T-cell (primary cell): ENCODE results near the gene MLN. TPM values are rescaled to one million over a fixed set of nuclear protein-coding genes. Genes with fewer than 3 reads are reported as not detected.

Source experiments
- ATAC-seq, 4 experiments: fragments of 200-7000 bp in 3 of 4; fragments of 150-1000 bp in 1 of 4; cut with Tn5 transposase; replicated peaks in 1 of 4; 1 replicate in 3 of 4; 2 replicates in 1 of 4; pipeline ENCODE4 v1.10.0; 2021; ENCODE audit warnings: moderate library complexity in 3 of 4, mild to moderate bottlenecking in 2 of 4, moderate number of reproducible peaks in 1 of 4
- CTCF ChIA-PET, 2 donors: fragments of 300-600 bp; sonication (Branson Sonifier 250); formaldehyde crosslinking; loops; one replicate each; lab custom pipeline; 2022; ENCODE audit warnings: antibody characterized with exemption in 2 of 2; lab: Charles Lee
- POLR2A ChIA-PET, 2 donors: fragments of 300-600 bp; sonication (Branson Sonifier 250); formaldehyde crosslinking; loops; one replicate each; lab custom pipeline; 2022; ENCODE audit warnings: antibody characterized with exemption in 2 of 2; lab: Charles Lee
- DNase-seq, 35 experiments: peaks; one replicate each; pipeline versions ENCODE4 v3.0.0 to v3.0.0-alpha.2; 2013 to 2023
- H3K27ac ChIP-seq: one replicate; pipeline ENCODE4 v1.5.1; 2013; ENCODE audit warnings: low read length
- H3K27me3 ChIP-seq, 2 experiments: replicated peaks in 1 of 2; 1 replicate in 1 of 2; 2 replicates in 1 of 2; pipeline versions ENCODE4 v1.6.1 to v1.7.0; 2013; ENCODE audit warnings: low read length in 1 of 2, mixed read lengths in 1 of 2; ENCODE audit not compliant: control insufficient read depth in 2 of 2, insufficient read depth in 2 of 2; ENCODE audit errors: extremely low read depth in 1 of 2
- H3K36me3 ChIP-seq, 2 donors: 1 replicate in 1 of 2; 2 replicates in 1 of 2; pipeline versions ENCODE4 v1.6.1 to v1.7.0; 2013; ENCODE audit warnings: low read length in 1 of 2; ENCODE audit not compliant: control insufficient read depth in 2 of 2, insufficient read depth in 1 of 2; ENCODE audit errors: extremely low read depth in 1 of 2
- H3K4me1 ChIP-seq, 2 experiments: 1 replicate in 1 of 2; 2 replicates in 1 of 2; pipeline versions ENCODE4 v1.6.1 to v1.7.0; 2013; ENCODE audit warnings: low read length in 2 of 2, mixed read lengths in 1 of 2; ENCODE audit not compliant: insufficient read depth in 2 of 2, control insufficient read depth in 1 of 2; ENCODE audit errors: extremely low read depth in 1 of 2
- H3K4me3 ChIP-seq, 2 donors: 1 replicate in 1 of 2; 2 replicates in 1 of 2; pipeline versions ENCODE4 v1.5.1 to v1.7.0; 2013; ENCODE audit warnings: mild to moderate bottlenecking in 2 of 2, low read length in 1 of 2, moderate library complexity in 1 of 2; ENCODE audit not compliant: control insufficient read depth in 1 of 2; ENCODE audit errors: extremely low read depth in 1 of 2
- H3K9me3 ChIP-seq: 2 replicates; pipeline ENCODE4 v1.7.0; 2013
- H3K27ac Mint-ChIP-seq, 2 donors: one replicate each; pipeline ENCODE4 v1.8.0; 2020 to 2021; ENCODE audit warnings: mild to moderate bottlenecking in 2 of 2, mixed read lengths in 2 of 2
- H3K27me3 Mint-ChIP-seq, 2 donors: one replicate each; pipeline ENCODE4 v1.8.0; 2021 to 2022; ENCODE audit warnings: mixed read lengths in 2 of 2
- H3K36me3 Mint-ChIP-seq: one replicate; pipeline ENCODE4 v1.8.0; 2021; ENCODE audit warnings: mixed read lengths
- H3K4me1 Mint-ChIP-seq, 3 donors: one replicate each; pipeline ENCODE4 v1.8.0; 2020 to 2022; ENCODE audit warnings: mixed read lengths in 3 of 3, mild to moderate bottlenecking in 1 of 3
- H3K4me3 Mint-ChIP-seq, 3 donors: one replicate each; pipeline ENCODE4 v1.8.0; 2020 to 2022; ENCODE audit warnings: mild to moderate bottlenecking in 3 of 3, mixed read lengths in 3 of 3, moderate library complexity in 3 of 3
- H3K9me3 Mint-ChIP-seq, 3 donors: one replicate each; pipeline ENCODE4 v1.8.0; 2020 to 2022; ENCODE audit warnings: mixed read lengths in 3 of 3
- WGBS: methylation state at CpG from one replicate; pipeline ENCODE4 v1.1.5; 2013; ENCODE audit warnings: missing lambda C conversion rate; ENCODE audit not compliant: insufficient coverage; 5-methylcytosine and 5-hydroxymethylcytosine counted together
- total RNA-seq, 35 experiments: library from RNA in 6 of 35; stranded (reverse) in 6 of 35; fragments of 120-200 nt in 1 of 35; gene quantifications; one replicate each; pipeline versions ENCODE4 v1.2.1 to v1.2.4 and lab custom pipeline; 2013 to 2026

The MLN gene
- not detected for total RNA-seq
- not detected for total RNA-seq (2013)
- total RNA-seq (lab: John Stamatoyannopoulos, UW) = 0 reads per million in 29 experiments

- no peaks in the 10 kb centered on the region for H3K36me3 ChIP-seq
- POLR2A ChIA-PET = interaction anchor here in 1 of 2 donors (0.6 kb wide), 1 partner anchor 266 kb away, joined by 3 read pairs; no protein-coding TSS in a partner anchor
- H3K9me3 ChIP-seq = no peaks in the 10 kb centered on the region
- Mint-ChIP-seq H3K36me3 (no peaks in the 10 kb centered on the region), H3K27ac (peak within 1 kb of the TSS in 1 of 2 donors; percentile 8), H3K4me3 (no peak within 1 kb of the TSS), H3K9me3 (no peaks in the 10 kb centered on the region), H3K4me1 (peaks cover 18 to 20% (median 19%) of the 10 kb centered on the region in 3 donors), H3K27me3 (peaks cover 15 to 36% of the 10 kb centered on the region in 2 donors)
- no peak within 1 kb of the TSS for H3K4me3 ChIP-seq
- H3K27ac ChIP-seq = no peak within 1 kb of the TSS
- peaks cover 2 to 65% of the 10 kb centered on the region in 2 experiments for H3K27me3 ChIP-seq
- ATAC-seq (no peak), DNase-seq (no peak)
- H3K4me1 ChIP-seq = peaks cover 3 to 14% of the 10 kb centered on the region in 2 experiments
- CTCF ChIA-PET = no interaction called here
- WGBS = 87% methylated on average over 8 of the region's 14 CpGs
These were observed at the start of gene MLN for GRCh38 chr6:33803571-33804053. MLN (minus strand) TSS chr6:33804003; CDS start chr6:33801163, 2,840 bp downstream.

DNA sequence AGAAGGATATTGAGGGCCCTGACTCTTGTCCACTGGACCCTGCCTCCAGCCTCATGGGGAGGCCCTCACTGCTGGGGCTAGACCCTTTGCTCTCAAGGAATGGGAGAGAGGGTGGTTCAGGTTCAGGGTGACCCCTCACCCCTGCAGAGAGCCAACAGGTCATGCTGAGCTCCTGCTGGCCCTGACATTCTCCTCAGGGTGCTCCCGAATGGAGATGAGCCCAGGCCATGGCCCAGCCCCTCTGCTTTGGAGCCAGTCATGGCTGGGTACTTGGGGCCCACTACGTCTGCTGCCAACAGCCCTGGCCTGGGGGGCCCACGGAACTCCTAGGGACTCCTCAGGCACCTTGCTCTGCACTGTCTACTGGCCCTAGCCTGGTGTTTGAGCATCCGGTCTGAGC, 49.2 kb upstream of the MLN start:
- Histone ChIP-seq H3K27me3 (peaks cover 0 to 82% of the 10 kb centered on the region in 2 experiments), H3K36me3 (no peaks in the 10 kb centered on the region), H3K27ac (no peak overlapping the region), H3K4me1 (peaks cover 18 to 38% of the 10 kb centered on the region in 2 experiments), H3K4me3 (no peak overlapping the region), H3K9me3 (no peaks in the 10 kb centered on the region)
- Mint-ChIP-seq H3K4me1 (peaks cover 29 to 39% (median 34%) of the 10 kb centered on the region in 3 donors), H3K36me3 (no peaks in the 10 kb centered on the region), H3K27me3 (peaks cover 8 to 28% of the 10 kb centered on the region in 2 donors), H3K4me3 (no peak overlapping the region), H3K27ac (no peak overlapping the region), H3K9me3 (no peaks in the 10 kb centered on the region)
- POLR2A ChIA-PET = no interaction called here
- DNase-seq = no peak
- 93% methylated on average over 4 of the region's 4 CpGs for WGBS
- no peak for ATAC-seq
- CTCF ChIA-PET = no interaction called here

- peaks cover 19 to 28% (median 24%) of the 10 kb centered on the region in 3 donors for H3K4me1 Mint-ChIP-seq
- DNase-seq (peak in 12 of 35 experiments; percentile 9 to 54 (median 18)), ATAC-seq (no peak)
- Histone ChIP-seq H3K9me3 (no peaks in the 10 kb centered on the region), H3K36me3 (no peaks in the 10 kb centered on the region), H3K27ac (no peak overlapping the region), H3K4me3 (no peak overlapping the region), H3K4me1 (peaks cover 13 to 27% of the 10 kb centered on the region in 2 experiments), H3K27me3 (peaks cover 0 to 71% of the 10 kb centered on the region in 2 experiments)
- ChIA-PET CTCF (no interaction called here), POLR2A (no interaction called here)
- H3K27me3 Mint-ChIP-seq = peaks cover 8 to 28% of the 10 kb centered on the region in 2 donors
- H3K27ac Mint-ChIP-seq = no peak overlapping the region
- no peak overlapping the region for H3K4me3 Mint-ChIP-seq
- H3K9me3 Mint-ChIP-seq = no peaks in the 10 kb centered on the region
- WGBS = 70% methylated on average over 7 of the region's 8 CpGs
- no peaks in the 10 kb centered on the region for H3K36me3 Mint-ChIP-seq
These were observed 48.2 kb upstream of the MLN start for GRCh38 chr6:33851959-33852358.

DNA sequence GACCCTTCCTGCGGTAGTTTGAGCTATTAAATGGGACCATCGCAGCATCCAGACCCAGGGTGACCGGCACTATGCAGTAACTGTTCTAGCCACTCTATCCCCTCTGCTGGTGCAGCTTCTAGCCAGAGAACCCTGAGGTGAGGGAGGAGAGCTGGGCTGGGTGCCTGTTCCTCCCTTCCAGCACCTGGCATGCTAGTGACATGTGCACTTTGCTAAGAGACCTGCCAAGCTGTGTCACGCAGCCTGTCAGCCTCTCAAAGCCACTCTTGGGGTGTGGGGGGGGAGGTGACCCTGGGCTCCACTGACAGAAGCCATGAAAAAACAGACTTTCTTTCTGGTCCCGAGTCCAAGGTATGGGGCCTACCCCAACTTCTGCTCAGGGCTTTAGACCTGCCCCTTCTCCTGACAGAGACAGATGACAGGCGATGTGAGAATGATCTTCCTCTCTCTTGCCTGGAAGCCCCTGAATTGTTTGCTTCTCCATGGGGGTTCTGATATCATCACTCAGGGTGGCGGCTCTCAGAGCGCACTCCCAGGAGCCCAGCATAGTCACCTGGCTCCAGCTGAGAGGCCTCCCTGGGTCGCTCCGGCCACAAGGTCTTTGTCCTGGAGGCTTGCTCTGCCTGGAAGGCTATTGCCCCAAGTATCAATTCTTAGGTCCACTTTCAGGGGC, 47.2 kb upstream of the MLN start:
- 95% methylated on average over 8 of the region's 10 CpGs for WGBS
- Mint-ChIP-seq H3K4me1 (peaks cover 10 to 19% (median 15%) of the 10 kb centered on the region in 3 donors), H3K27me3 (peaks cover 8 to 28% of the 10 kb centered on the region in 2 donors), H3K36me3 (no peaks in the 10 kb centered on the region), H3K4me3 (no peak overlapping the region), H3K27ac (no peak overlapping the region), H3K9me3 (no peaks in the 10 kb centered on the region)
- H3K4me3 ChIP-seq = no peak overlapping the region
- POLR2A ChIA-PET = no interaction called here
- no peak overlapping the region for H3K27ac ChIP-seq
- peaks cover 3 to 18% of the 10 kb centered on the region in 2 experiments for H3K4me1 ChIP-seq
- DNase-seq (no peak), ATAC-seq (no peak)
- H3K27me3 ChIP-seq = peaks cover 0 to 65% of the 10 kb centered on the region in 2 experiments
- CTCF ChIA-PET = no interaction called here
- H3K9me3 ChIP-seq = no peaks in the 10 kb centered on the region
- H3K36me3 ChIP-seq = no peaks in the 10 kb centered on the region

GRCh38 chr6:33850296-33850695, 46.5 kb upstream of the MLN start:
- CTCF ChIA-PET = no interaction called here
- no peaks in the 10 kb centered on the region for H3K36me3 ChIP-seq
- Mint-ChIP-seq H3K9me3 (no peaks in the 10 kb centered on the region), H3K27me3 (peaks cover 8 to 27% of the 10 kb centered on the region in 2 donors), H3K27ac (no peak overlapping the region), H3K4me3 (no peak overlapping the region), H3K36me3 (no peaks in the 10 kb centered on the region), H3K4me1 (peaks cover 3 to 11% (median 8%) of the 10 kb centered on the region in 3 donors)
- ATAC-seq (no peak), DNase-seq (no peak)
- peaks cover 0 to 11% of the 10 kb centered on the region in 2 experiments for H3K4me1 ChIP-seq
- POLR2A ChIA-PET = no interaction called here
- no peaks in the 10 kb centered on the region for H3K9me3 ChIP-seq
- H3K27ac ChIP-seq = no peak overlapping the region
- peaks cover 0 to 58% of the 10 kb centered on the region in 2 experiments for H3K27me3 ChIP-seq
- no peak overlapping the region for H3K4me3 ChIP-seq
- WGBS = no CpG with 5 or more reads among the region's 3 CpGs

GRCh38 chr6:33849500-33850075, 45.8 kb upstream of the MLN start:
- no peak for ATAC-seq
- peaks cover 0 to 51% of the 10 kb centered on the region in 2 experiments for H3K27me3 ChIP-seq
- H3K9me3 Mint-ChIP-seq = no peaks in the 10 kb centered on the region
- peak overlapping the region in 1 of 2 donors; percentile 53 for H3K27ac Mint-ChIP-seq
- H3K36me3 Mint-ChIP-seq = no peaks in the 10 kb centered on the region
- peaks cover 0 to 6% (median 3%) of the 10 kb centered on the region in 3 donors for H3K4me1 Mint-ChIP-seq
- H3K9me3 ChIP-seq = no peaks in the 10 kb centered on the region
- no peak overlapping the region for H3K27ac ChIP-seq
- WGBS = 92% methylated on average over 5 of the region's 9 CpGs
- peaks cover 0 to 4% of the 10 kb centered on the region in 2 experiments for H3K4me1 ChIP-seq
- H3K4me3 ChIP-seq = no peak overlapping the region
- no peaks in the 10 kb centered on the region for H3K36me3 ChIP-seq
- no peak overlapping the region for H3K4me3 Mint-ChIP-seq
- no peak for DNase-seq
- ChIA-PET CTCF (no interaction called here), POLR2A (no interaction called here)
- H3K27me3 Mint-ChIP-seq = peaks cover 5 to 25% of the 10 kb centered on the region in 2 donors
